Stimulated activated CD4-positive, alpha-beta T cell treated with anti-CD3 and anti-CD28 coated beads, Interleukin-4, amount 100 ng/mL, for 4 hours (primary cell): ENCODE data around the gene SNX33.
"Not testable (repeated sequence)": the region's sequence is repeated elsewhere in the genome, so short reads cannot be mapped to it uniquely, and the experiment has no call there.

Experiments
- DNase-seq, 2 experiments: peaks; one replicate each; pipeline ENCODE4 v3.0.0-alpha.2; 2020

Gene SNX33

GRCh38 chr15:75703440-75704262 is 55.9 kb downstream of the SNX33 start:
- not testable (repeated sequence) for DNase-seq

GRCh38 chr15:75704263-75704615 is 56.5 kb downstream of the SNX33 start:
- DNase-seq = no peak

GRCh38 chr15:75704618-75705017 is 56.9 kb downstream of the SNX33 start:
- no peak for DNase-seq

GRCh38 chr15:75705375-75705774 is 57.7 kb downstream of the SNX33 start:
- not testable (repeated sequence) for DNase-seq

- no peak for DNase-seq
These were observed 58.4 kb downstream of the SNX33 start for GRCh38 chr15:75705854-75706681.

DNA sequence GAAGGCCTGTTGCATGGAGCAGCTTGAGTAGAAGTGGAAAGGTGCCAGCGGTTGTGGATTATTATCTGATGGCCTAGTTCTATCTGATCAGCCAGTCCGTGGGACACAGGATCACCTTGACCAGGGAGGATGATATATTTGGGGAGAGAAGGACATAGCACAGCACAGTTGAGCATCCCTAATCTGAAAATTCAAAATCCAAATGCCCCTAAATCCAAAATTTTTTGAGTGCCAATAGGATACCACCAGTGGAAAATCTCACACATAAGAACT is 58.9 kb downstream of the SNX33 start:
- no peak for DNase-seq

DNA sequence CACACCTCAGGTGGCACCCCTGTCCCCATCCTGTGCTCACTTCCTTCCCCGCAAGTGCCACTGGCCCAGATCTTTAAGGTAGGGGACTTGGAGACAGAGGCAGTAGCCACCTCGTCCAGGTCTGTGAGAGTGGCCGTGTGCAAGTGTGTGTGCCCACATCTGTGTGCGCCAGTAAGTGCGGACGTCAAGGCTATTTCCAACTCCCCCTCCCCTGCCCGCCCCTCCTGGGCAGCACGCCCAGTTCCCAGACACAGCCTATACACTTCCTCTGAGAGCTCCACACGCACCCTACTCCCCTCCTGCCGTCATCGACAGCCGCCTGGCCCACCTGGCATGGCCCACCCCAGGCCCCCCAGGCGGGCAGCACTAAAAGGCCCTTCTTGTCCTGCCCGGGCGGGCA is 61.7 kb downstream of the SNX33 start:
- not testable (repeated sequence) for DNase-seq

- not testable (repeated sequence) for DNase-seq
These were observed 63.2 kb downstream of the SNX33 start for GRCh38 chr15:75710874-75711273.

- DNase-seq = not testable (repeated sequence)
These were observed 63.8 kb downstream of the SNX33 start for GRCh38 chr15:75711495-75711894.
